Spleen (tissue), 11 donors: Measurements from ENCODE around the gene TMEM178B. TPM values are rescaled to one million over a fixed set of nuclear protein-coding genes. Genes with fewer than 3 reads are reported as not detected.
"Not testable (repeated sequence)": the region's sequence is repeated elsewhere in the genome, so short reads cannot be mapped to it uniquely, and the experiment has no call there.

Experiments used
- DNase-seq: peaks from one replicate; pipeline ENCODE4 v3.0.0-alpha.2; 2020
- H3K27ac ChIP-seq, 8 donors: fragments of 200-600 bp; sonication (generic) in 7 of 8; 1 replicate in 4 of 8; 2 replicates in 4 of 8; pipeline versions ENCODE4 v1.5.0 to v1.8.0; 2016 to 2021; ENCODE audit warnings: inconsistent platforms in 4 of 8, mild to moderate bottlenecking in 4 of 8, moderate library complexity in 1 of 8
- H3K27me3 ChIP-seq, 7 donors: fragments of 200-600 bp; sonication (generic) in 6 of 7; replicated peaks in 1 of 7; 1 replicate in 4 of 7; 2 replicates in 3 of 7; pipeline versions ENCODE4 v1.5.0 to v1.8.0; 2016 to 2021; ENCODE audit warnings: inconsistent platforms in 3 of 7, mild to moderate bottlenecking in 1 of 7
- H3K36me3 ChIP-seq, 6 donors: fragments of 200-600 bp; sonication (generic) in 5 of 6; 1 replicate in 4 of 6; 2 replicates in 2 of 6; pipeline versions ENCODE4 v1.5.0 to v1.8.0; 2016 to 2021; ENCODE audit warnings: inconsistent platforms in 2 of 6
- H3K4me1 ChIP-seq, 6 donors: fragments of 200-600 bp; sonication (generic) in 5 of 6; 1 replicate in 3 of 6; 2 replicates in 3 of 6; pipeline versions ENCODE4 v1.5.0 to v1.8.0; 2016 to 2021; ENCODE audit warnings: inconsistent platforms in 3 of 6
- H3K4me3 ChIP-seq, 8 donors: fragments of 200-600 bp; sonication (generic) in 7 of 8; 1 replicate in 4 of 8; 2 replicates in 4 of 8; pipeline versions ENCODE4 v1.5.0 to v1.8.0; 2016 to 2021; ENCODE audit warnings: inconsistent platforms in 4 of 8, mild to moderate bottlenecking in 4 of 8, moderate library complexity in 2 of 8
- H3K9me3 ChIP-seq, 8 donors: fragments of 200-600 bp; sonication (generic) in 7 of 8; 1 replicate in 4 of 8; 2 replicates in 4 of 8; pipeline versions ENCODE4 v1.5.0 to v1.8.0; 2016 to 2021; ENCODE audit warnings: inconsistent platforms in 4 of 8
- CTCF ChIP-seq, 11 experiments: fragments of 200-600 bp in 7 of 11; fragments of 450-650 bp in 4 of 11; sonication (generic) in 4 of 11; IDR thresholded peaks in 8 of 11; conservative IDR thresholded peaks in 3 of 11; 1 replicate in 7 of 11; 2 replicates in 4 of 11; pipeline versions ENCODE4 v1.4.0 to v1.8.0; 2016 to 2021; ENCODE audit warnings: antibody characterized with exemption in 11 of 11, inconsistent platforms in 4 of 11, mild to moderate bottlenecking in 1 of 11
- POLR2A ChIP-seq, 3 donors: fragments of 450-650 bp; IDR thresholded peaks; one replicate each; pipeline ENCODE4 v1.5.1; 2017; ENCODE audit warnings: antibody characterized with exemption in 3 of 3, mild to moderate bottlenecking in 1 of 3
- POLR2AphosphoS5 ChIP-seq, 3 donors: sonication (generic); formaldehyde crosslinking; IDR thresholded peaks; one replicate each; pipeline ENCODE4 v1.5.1; 2017; ENCODE audit warnings: antibody characterized with exemption in 3 of 3
- WGBS, 5 donors: extraction: QIAGEN DNeasy Blood & Tissue Kit in 3 of 5; methylation state at CpG; one replicate each; pipeline versions ENCODE4 v1.1.5 to v1.1.7; 2013 to 2018; 5-methylcytosine and 5-hydroxymethylcytosine counted together
- intact Hi-C: fragments of 100-400 bp; cut with DNase I; formaldehyde crosslinking; loops from one replicate; pipeline ENCODE4 v1.15.0; 2023; ENCODE audit warnings: low total_unique reads
- polyA plus RNA-seq, 3 donors: library from polyadenylated mRNA; stranded (reverse); fragments of 200-250 nt; gene quantifications; one replicate each; pipeline ENCODE4 v1.2.1, GENCODE V29; 2013
- total RNA-seq, 7 donors: library from RNA; depleted of rRNA in 3 of 7; stranded (reverse); fragments of >200 nt in 3 of 7; fragmentation: NEBNext Ultra II Directional in 4 of 7; extraction: Animal tissue kit (Norgen Biotek cat#: 25700) in 4 of 7; gene quantifications; one replicate each; pipeline versions ENCODE4 v1.1.0 to v1.2.1, GENCODE V29; 2016 to 2021
- donor health status: healthy with polysubstance abuse.
- donor health status: DM: no; HTN: no; CAD: no; lungs with moderate emphysema.
- donor health status: DM: no; HTN: no; CAD: no.
- donor health status: Bipolar disorder and iron deficiency.
- donor health status: healthy.
- donor health status: DM: no; HTN: no; CAD: no.
- donor health status: DM: yes; HTN: yes; CAD: no.

TMEM178B gene
- total and polyA plus RNA-seq, 10 donors: 0.35 to 5.5 (median 1.3) TPM

- TF ChIP-seq POLR2A (IDR thresholded peaks at IDR 0.05): no peak
- Histone ChIP-seq H3K9me3 (no peaks in the 10 kb centered on the region), H3K36me3 (no peaks in the 10 kb centered on the region), H3K27me3 (no peaks in the 10 kb centered on the region), H3K4me3 (no peak overlapping the region), H3K27ac (no peak overlapping the region), H3K4me1 (no peaks in the 10 kb centered on the region)
- intact Hi-C loops: no loop called here
- 80 to 91% (median 87%) methylated on average over 7 of the region's 7 CpGs for WGBS, 5 donors
- no peak for DNase-seq
These were observed 86.5 kb downstream of the TMEM178B start for GRCh38 chr7:141160246-141160860.

GRCh38 chr7:141161550-141162535 is 88.0 kb downstream of the TMEM178B start:
- Histone ChIP-seq H3K27ac (no peak overlapping the region), H3K36me3 (no peaks in the 10 kb centered on the region), H3K4me3 (no peak overlapping the region), H3K27me3 (no peaks in the 10 kb centered on the region), H3K4me1 (no peaks in the 10 kb centered on the region), H3K9me3 (no peaks in the 10 kb centered on the region)
- TF ChIP-seq POLR2A (IDR thresholded peaks at IDR 0.05): no peak
- no peak for TF ChIP-seq POLR2AphosphoS5 (IDR thresholded peaks at IDR 0.05)
- TF ChIP-seq CTCF (IDR thresholded peaks at IDR 0.05 in 8 of 11, conservative IDR thresholded peaks at IDR 0.05 in 3 of 11): no peak
- DNase-seq: no peak
- 88 to 94% (median 93%) methylated on average over 14 of the region's 14 CpGs for WGBS, 5 donors
- intact Hi-C loops: no loop called here

GRCh38 chr7:141165521-141165920 is 91.7 kb downstream of the TMEM178B start:
- no peak for TF ChIP-seq POLR2AphosphoS5 (IDR thresholded peaks at IDR 0.05)
- H3K36me3 ChIP-seq: no peaks in the 10 kb centered on the region
- H3K27me3 ChIP-seq: no peaks in the 10 kb centered on the region
- WGBS, 5 donors: 43 to 69% (median 46%) methylated on average over 2 of the region's 2 CpGs
- intact Hi-C loops: no loop called here
- no peak overlapping the region for H3K27ac ChIP-seq
- H3K4me1 ChIP-seq: no peaks in the 10 kb centered on the region
- H3K4me3 ChIP-seq: no peak overlapping the region
- DNase-seq: no peak
- no peaks in the 10 kb centered on the region for H3K9me3 ChIP-seq

- no peak for DNase-seq
- Histone ChIP-seq H3K27ac (no peak overlapping the region), H3K9me3 (no peaks in the 10 kb centered on the region), H3K4me1 (no peaks in the 10 kb centered on the region), H3K36me3 (no peaks in the 10 kb centered on the region), H3K4me3 (no peak overlapping the region), H3K27me3 (no peaks in the 10 kb centered on the region)
- 81 to 91% (median 85%) methylated on average over 6 of the region's 6 CpGs for WGBS, 5 donors
- intact Hi-C loops: no loop called here
- TF ChIP-seq POLR2A (IDR thresholded peaks at IDR 0.05) (no peak), POLR2AphosphoS5 (IDR thresholded peaks at IDR 0.05) (no peak), CTCF (IDR thresholded peaks at IDR 0.05 in 8 of 11, conservative IDR thresholded peaks at IDR 0.05 in 3 of 11) (no peak)
These were observed 93.1 kb downstream of the TMEM178B start for GRCh38 chr7:141166926-141167325.

- DNase-seq: no peak
- Histone ChIP-seq H3K27me3 (no peaks in the 10 kb centered on the region), H3K4me3 (no peak overlapping the region), H3K4me1 (no peaks in the 10 kb centered on the region), H3K27ac (no peak overlapping the region), H3K9me3 (no peaks in the 10 kb centered on the region), H3K36me3 (no peaks in the 10 kb centered on the region)
- WGBS, 5 donors: 81 to 83% (median 82%) methylated on average over 11 of the region's 11 CpGs
- no peak for TF ChIP-seq POLR2AphosphoS5 (IDR thresholded peaks at IDR 0.05)
- no peak for TF ChIP-seq POLR2A (IDR thresholded peaks at IDR 0.05)
- TF ChIP-seq CTCF (IDR thresholded peaks at IDR 0.05 in 8 of 11, conservative IDR thresholded peaks at IDR 0.05 in 3 of 11): no peak
- intact Hi-C loops: no loop called here
These were observed 93.6 kb downstream of the TMEM178B start for GRCh38 chr7:141167381-141167964.

- H3K4me1 ChIP-seq, H3K27me3 ChIP-seq, H3K4me3 ChIP-seq, intact Hi-C loops, H3K9me3 ChIP-seq, H3K27ac ChIP-seq, H3K36me3 ChIP-seq, DNase-seq: not testable (repeated sequence)
- 87 to 99% (median 92%) methylated on average over 2 of the region's 2 CpGs for WGBS, 5 donors
These were observed 95.3 kb downstream of the TMEM178B start for GRCh38 chr7:141169157-141169556.

GRCh38 chr7:141175728-141176127 is 101.9 kb downstream of the TMEM178B start:
- H3K9me3 ChIP-seq, H3K36me3 ChIP-seq, H3K4me1 ChIP-seq, H3K27me3 ChIP-seq, H3K4me3 ChIP-seq, intact Hi-C loops, DNase-seq, H3K27ac ChIP-seq: not testable (repeated sequence)
- 71 to 82% (median 76%) methylated on average over 1 of the region's 1 CpG for WGBS, 5 donors
